ENCODE measurements around the gene CIZ1.
A peak's percentile ranks its signal among the peaks of the same experiment; 100 is the strongest.
"Not testable (repeated sequence)": the region's sequence is repeated elsewhere in the genome, so short reads cannot be mapped to it uniquely, and the experiment has no call there.

The CIZ1 gene, protein sequence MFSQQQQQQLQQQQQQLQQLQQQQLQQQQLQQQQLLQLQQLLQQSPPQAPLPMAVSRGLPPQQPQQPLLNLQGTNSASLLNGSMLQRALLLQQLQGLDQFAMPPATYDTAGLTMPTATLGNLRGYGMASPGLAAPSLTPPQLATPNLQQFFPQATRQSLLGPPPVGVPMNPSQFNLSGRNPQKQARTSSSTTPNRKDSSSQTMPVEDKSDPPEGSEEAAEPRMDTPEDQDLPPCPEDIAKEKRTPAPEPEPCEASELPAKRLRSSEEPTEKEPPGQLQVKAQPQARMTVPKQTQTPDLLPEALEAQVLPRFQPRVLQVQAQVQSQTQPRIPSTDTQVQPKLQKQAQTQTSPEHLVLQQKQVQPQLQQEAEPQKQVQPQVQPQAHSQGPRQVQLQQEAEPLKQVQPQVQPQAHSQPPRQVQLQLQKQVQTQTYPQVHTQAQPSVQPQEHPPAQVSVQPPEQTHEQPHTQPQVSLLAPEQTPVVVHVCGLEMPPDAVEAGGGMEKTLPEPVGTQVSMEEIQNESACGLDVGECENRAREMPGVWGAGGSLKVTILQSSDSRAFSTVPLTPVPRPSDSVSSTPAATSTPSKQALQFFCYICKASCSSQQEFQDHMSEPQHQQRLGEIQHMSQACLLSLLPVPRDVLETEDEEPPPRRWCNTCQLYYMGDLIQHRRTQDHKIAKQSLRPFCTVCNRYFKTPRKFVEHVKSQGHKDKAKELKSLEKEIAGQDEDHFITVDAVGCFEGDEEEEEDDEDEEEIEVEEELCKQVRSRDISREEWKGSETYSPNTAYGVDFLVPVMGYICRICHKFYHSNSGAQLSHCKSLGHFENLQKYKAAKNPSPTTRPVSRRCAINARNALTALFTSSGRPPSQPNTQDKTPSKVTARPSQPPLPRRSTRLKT

DNA sequence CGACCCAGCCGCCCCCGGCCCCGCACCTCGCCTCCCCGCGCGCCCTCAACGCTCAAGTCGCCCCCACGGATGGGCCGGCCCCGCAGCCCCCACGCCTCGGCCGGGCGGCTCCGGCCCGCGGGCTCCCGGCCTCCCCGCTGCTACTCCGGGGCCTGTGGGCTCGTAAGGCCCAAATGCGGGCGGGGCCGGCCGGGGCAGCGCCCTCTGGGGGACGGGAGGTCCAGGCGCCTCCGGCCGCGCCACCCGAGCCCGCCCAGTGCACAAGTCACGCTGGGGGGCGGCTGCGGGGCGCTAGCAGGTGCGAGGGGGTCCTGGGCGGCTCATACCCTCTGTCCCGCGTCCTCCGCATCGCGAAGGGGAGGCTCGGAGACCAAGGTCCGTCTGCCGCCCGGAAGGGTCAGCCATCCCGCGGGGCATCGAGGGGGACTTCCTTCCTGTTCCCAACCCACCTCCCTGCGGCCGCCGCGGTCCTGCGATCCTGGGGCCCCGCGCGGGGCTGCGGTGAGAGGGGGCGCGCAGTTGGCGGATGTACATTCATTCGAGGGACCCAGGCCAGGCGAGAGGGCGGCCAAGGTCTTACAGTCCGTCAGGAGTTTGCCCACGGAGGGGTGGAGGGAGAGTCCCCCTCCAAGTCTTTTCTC lies at the start of gene CIZ1:
CIZ1 (minus strand) TSS at position 167 of the 641 bp plus-strand sequence. CDS start 715 bp downstream, outside the sequence.
- Histone ChIP-seq H3K36me3 (peaks cover 9% of the 10 kb centered on the region), H3K9me3 (no peaks in the 10 kb centered on the region), H3K27ac (peak within 1 kb of the TSS; percentile 69), H3K4me1 (ENCODE audit: control insufficient read depth in 1 of 2, insufficient read depth in 1 of 2, low read depth in 1 of 2, low read length in 1 of 2) (peaks cover 26 to 30% of the 10 kb centered on the region in 2 experiments), H3K4me3 (ENCODE audit: low read depth in 1 of 2, low read length in 1 of 2) (peak within 1 kb of the TSS; percentile 72 to 80), H3K27me3 (peaks cover 25% of the 10 kb centered on the region)
- TF ChIP-seq, protein P1, sequence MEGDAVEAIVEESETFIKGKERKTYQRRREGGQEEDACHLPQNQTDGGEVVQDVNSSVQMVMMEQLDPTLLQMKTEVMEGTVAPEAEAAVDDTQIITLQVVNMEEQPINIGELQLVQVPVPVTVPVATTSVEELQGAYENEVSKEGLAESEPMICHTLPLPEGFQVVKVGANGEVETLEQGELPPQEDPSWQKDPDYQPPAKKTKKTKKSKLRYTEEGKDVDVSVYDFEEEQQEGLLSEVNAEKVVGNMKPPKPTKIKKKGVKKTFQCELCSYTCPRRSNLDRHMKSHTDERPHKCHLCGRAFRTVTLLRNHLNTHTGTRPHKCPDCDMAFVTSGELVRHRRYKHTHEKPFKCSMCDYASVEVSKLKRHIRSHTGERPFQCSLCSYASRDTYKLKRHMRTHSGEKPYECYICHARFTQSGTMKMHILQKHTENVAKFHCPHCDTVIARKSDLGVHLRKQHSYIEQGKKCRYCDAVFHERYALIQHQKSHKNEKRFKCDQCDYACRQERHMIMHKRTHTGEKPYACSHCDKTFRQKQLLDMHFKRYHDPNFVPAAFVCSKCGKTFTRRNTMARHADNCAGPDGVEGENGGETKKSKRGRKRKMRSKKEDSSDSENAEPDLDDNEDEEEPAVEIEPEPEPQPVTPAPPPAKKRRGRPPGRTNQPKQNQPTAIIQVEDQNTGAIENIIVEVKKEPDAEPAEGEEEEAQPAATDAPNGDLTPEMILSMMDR (IDR thresholded peaks at IDR 0.05), result peak; percentile 83

DNA sequence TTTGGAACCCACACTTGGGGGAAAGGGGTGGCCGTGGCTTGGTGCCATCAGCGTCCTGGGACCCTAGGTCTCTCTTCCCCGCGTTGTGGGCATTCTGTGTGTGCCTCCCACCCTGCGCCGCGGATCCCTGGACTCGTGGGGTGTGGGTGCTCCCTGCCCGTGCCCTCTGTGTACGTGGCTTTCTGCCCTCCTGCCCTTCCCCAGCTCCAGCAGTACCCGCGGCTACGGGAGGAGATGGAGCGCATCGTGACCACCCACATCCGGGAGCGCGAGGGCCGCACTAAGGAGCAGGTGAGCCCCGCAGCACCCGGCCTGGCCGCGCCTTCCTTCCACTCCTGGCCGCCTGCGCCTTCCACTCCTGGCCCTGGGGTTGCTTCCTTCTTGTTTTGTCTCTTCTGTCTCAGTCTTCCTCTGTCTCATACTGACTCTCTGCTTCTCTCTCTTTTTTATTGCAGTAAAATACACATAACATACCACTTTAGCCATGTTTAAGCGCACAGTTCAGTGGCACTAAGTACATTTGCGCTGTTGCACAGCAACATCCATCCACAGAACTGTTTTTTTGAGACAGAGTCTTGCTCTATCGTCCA lies 42.5 kb upstream of the CIZ1 start:
- no peaks in the 10 kb centered on the region for H3K4me1 ChIP-seq (ENCODE audit: control insufficient read depth in 1 of 2, insufficient read depth in 1 of 2, low read depth in 1 of 2, low read length in 1 of 2)
- TF ChIP-seq, protein P1 (IDR thresholded peaks at IDR 0.05), result no peak
- no peak overlapping the region for H3K27ac ChIP-seq
- H3K4me3 ChIP-seq (ENCODE audit: low read depth in 1 of 2, low read length in 1 of 2), result no peak overlapping the region
- H3K27me3 ChIP-seq, result no peaks in the 10 kb centered on the region
- H3K9me3 ChIP-seq, result no peaks in the 10 kb centered on the region
- H3K36me3 ChIP-seq, result no peaks in the 10 kb centered on the region

DNA sequence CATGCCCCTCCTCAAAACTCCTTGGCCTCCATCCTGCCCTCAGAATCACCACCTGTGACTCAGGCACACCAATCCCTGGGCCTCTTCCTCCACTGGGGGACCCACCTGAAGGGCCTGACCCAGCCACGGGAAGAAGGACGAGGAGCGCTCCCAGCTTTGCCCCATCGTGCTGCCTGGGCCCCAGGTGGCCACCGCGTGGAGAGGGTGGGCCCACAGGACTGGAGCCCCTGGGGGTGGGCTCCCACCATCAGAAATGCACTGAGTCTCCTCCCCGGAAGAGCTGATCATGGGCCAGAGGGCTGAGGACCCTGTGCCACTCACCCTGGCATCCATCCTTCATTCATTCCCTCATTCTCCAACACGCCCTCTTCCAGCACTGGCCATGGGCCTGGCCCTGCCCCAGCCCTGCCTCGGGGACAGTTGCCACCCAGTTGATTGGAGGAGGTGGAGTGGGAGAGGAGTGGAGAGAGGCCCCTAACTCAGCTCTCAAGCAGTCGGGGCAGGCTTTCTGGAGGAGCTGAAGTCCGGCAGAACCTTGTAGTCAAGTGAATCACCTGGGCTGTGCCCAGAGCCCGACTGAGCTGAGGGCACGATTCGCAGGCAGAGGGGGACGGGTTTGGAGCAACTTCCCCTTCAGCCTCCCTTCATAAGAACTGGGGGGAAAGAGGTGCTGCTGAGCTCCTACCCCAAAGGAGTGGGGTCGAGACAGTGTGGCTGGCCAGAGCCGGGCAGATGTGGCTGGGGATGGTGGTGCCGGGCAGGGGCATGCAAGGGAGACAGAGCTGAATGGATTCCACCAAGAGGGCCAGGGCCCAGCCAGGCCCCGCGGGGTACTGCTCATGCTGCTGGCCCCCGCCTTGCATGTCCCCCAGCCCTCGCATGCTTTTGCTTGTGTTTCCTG lies 41.4 kb upstream of the CIZ1 start:
- Histone ChIP-seq H3K27ac (no peak overlapping the region), H3K4me3 (ENCODE audit: low read depth in 1 of 2, low read length in 1 of 2) (no peak overlapping the region), H3K4me1 (ENCODE audit: control insufficient read depth in 1 of 2, insufficient read depth in 1 of 2, low read depth in 1 of 2, low read length in 1 of 2) (no peaks in the 10 kb centered on the region), H3K36me3 (no peaks in the 10 kb centered on the region), H3K9me3 (no peaks in the 10 kb centered on the region), H3K27me3 (no peaks in the 10 kb centered on the region)
- TF ChIP-seq, protein P1 (IDR thresholded peaks at IDR 0.05), result no peak

DNA sequence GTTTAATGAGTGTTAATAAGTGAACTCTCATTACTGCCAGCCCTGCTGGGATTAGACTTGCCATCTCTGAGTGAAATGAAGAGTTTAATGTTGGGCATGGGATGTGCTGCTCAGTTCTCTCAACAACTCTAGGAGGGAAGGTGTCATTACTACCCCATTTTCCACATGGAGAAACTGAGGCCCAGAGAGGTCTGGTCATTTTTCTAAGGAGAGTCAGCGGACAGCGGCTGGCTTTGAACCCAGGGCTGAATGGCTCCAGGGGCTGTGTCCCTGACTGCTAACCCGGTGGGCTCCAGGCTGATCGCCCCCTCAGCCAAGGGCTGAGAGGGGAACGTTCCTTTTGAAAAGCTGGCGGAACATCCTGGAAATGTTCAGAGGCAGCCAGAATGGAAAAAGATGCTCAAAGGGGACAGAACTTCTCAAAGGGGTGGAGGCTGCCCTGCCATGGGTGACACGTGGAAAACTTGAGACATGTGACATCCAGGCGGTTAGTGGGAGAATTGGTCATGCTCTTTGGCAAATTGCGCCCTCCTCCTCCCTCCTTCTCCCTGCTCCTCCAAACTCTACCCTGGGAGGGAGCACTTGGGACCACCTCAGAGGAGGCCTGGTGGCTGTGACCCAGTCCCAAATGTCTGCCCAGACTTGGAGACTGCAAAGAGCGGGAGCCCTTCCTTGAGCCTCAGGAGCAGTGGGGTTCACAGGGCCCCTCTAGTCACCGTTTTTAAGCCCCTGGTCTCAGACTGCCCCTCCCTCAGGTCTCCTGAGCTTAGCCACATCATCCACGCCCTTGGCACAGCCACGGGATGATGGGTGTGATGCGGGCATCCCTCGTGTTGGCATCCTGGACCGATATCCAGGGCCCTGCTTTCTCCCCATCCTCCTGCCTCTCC lies 40.5 kb upstream of the CIZ1 start:
- Histone ChIP-seq H3K4me3 (ENCODE audit: low read depth in 1 of 2, low read length in 1 of 2) (no peak overlapping the region), H3K36me3 (no peaks in the 10 kb centered on the region), H3K27ac (no peak overlapping the region), H3K9me3 (no peaks in the 10 kb centered on the region), H3K27me3 (no peaks in the 10 kb centered on the region), H3K4me1 (ENCODE audit: control insufficient read depth in 1 of 2, insufficient read depth in 1 of 2, low read depth in 1 of 2, low read length in 1 of 2) (no peaks in the 10 kb centered on the region)
- TF ChIP-seq, protein P1 (IDR thresholded peaks at IDR 0.05), result no peak

DNA sequence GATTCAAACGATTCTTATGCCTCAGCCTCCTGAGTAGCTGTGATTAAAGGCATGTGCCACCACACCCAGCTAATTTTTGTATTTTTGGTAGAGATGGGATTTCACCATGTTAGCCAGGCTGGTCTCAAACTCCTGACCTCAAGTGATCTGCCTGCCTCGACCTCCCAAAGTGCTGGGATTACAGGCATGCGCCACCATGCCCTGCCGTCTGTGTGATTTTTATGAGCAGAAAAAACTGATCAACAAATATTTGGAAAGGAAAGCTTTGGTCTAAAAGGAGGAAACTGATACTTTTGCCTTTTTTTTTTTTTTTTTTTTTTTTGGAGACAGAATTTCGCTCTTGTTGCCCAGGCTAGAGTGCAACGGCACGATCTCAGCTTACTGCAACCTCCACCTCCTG lies 39.5 kb upstream of the CIZ1 start:
- not testable (repeated sequence) for H3K27me3 ChIP-seq; H3K4me3 ChIP-seq (ENCODE audit: low read depth in 1 of 2, low read length in 1 of 2); H3K27ac ChIP-seq; H3K36me3 ChIP-seq; H3K9me3 ChIP-seq; H3K4me1 ChIP-seq (ENCODE audit: control insufficient read depth in 1 of 2, insufficient read depth in 1 of 2, low read depth in 1 of 2, low read length in 1 of 2)

Data from neutrophil (primary cell).